Esophagus muscularis mucosa (tissue), 4 donors: ENCODE measurements around the gene DHX32. TPM values are rescaled to one million over a fixed set of nuclear protein-coding genes. Genes with fewer than 3 reads are reported as not detected.

Source experiments
- small RNA-seq, 3 donors: library from RNA; depleted of rRNA; stranded (forward); fragments of <200 nt; gene quantifications; one replicate each; pipeline ENCODE3, GENCODE V24; 2016
- total RNA-seq, 4 donors: library from RNA; depleted of rRNA; stranded (reverse); fragments of >200 nt; gene quantifications; one replicate each; pipeline versions ENCODE4 v1.1.0 to v1.2.1, GENCODE V29; 2016

Gene DHX32
- total RNA-seq, 4 donors from 2014 or later = 22.4 to 26.2 (median 25.0) TPM

Small RNA genes lying within 50 kb of the gene (small RNA-seq; reads per million reads assigned to genes)
- gene MIR4484 (0 reads per million in 3 donors), gene RF00017 (0 reads per million in 3 donors), gene RNU2-42P (0 reads per million in 3 donors)

Other genes with a start within 250 kb of the DHX32 start
- gene TEX36, start 198.1 kb downstream of the DHX32 start, total RNA-seq = not detected
- gene EDRF1, start 161.6 kb downstream of the DHX32 start, total RNA-seq = 10 to 100 TPM in 3 of 4 donors, 1 to 10 TPM in 1; 9.9 to 17.4 (median 13.3) TPM
- gene MMP21, start 105.5 kb downstream of the DHX32 start, total RNA-seq = not detected
- 10 to 100 TPM; 29.7 to 46.5 (median 36.4) TPM for gene UROS, start 58.0 kb downstream of the DHX32 start, total RNA-seq
- 10 to 100 TPM; 36.8 to 53.2 (median 46.3) TPM for gene BCCIP, start 57.7 kb downstream of the DHX32 start, total RNA-seq
- 1 to 10 TPM in 2 of 4 donors, under 1 TPM in 2; 0.50 to 2.6 (median 1.4) TPM for gene FANK1, start 15.3 kb upstream of the DHX32 start, total RNA-seq